ENCODE measurements around the gene VPS8. TPM values are rescaled to one million over a fixed set of nuclear protein-coding genes. Genes with fewer than 3 reads are reported as not detected.

The VPS8 gene
- polyA plus RNA-seq, 2 of the 4 experiments (the other 2 are of a cell fraction): 10.3 to 30.1 TPM

GRCh38 chr3:185021256-185021655 is 209.3 kb downstream of the VPS8 start:
- FAIRE-seq (no peak), DNase-seq (ENCODE audit: low read depth in 1 of 2, low spot score in 1 of 2) (no peak), ATAC-seq (no peak)
- no peak for TF ChIP-seq RFX5 (IDR thresholded peaks at IDR 0.05)
- no peak for TF ChIP-seq MYC (IDR thresholded peaks at IDR 0.05; ENCODE audit: borderline replicate concordance, low read length)
- no peak for TF ChIP-seq RCOR1 (IDR thresholded peaks at IDR 0.05; ENCODE audit: low read depth, low read length)
- no peak for TF ChIP-seq NFE2L2 (conservative IDR thresholded peaks at IDR 0.05; ENCODE audit: low read length)
- no peak for TF ChIP-seq RARB (CRISPR knock-in tag; IDR thresholded peaks at IDR 0.05)
- no peak for TF ChIP-seq BHLHE40 (IDR thresholded peaks at IDR 0.05; ENCODE audit: low read depth, low read length)
- no peak for TF ChIP-seq KDM5A (IDR thresholded peaks at IDR 0.05)
- no peak for TF ChIP-seq MAZ (IDR thresholded peaks at IDR 0.05; ENCODE audit: borderline replicate concordance, low read depth, low read length)
- TF ChIP-seq POLR2A (IDR thresholded peaks at IDR 0.05; ENCODE audit: low read length): no peak
- TF ChIP-seq, protein P1, sequence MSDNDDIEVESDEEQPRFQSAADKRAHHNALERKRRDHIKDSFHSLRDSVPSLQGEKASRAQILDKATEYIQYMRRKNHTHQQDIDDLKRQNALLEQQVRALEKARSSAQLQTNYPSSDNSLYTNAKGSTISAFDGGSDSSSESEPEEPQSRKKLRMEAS (IDR thresholded peaks at IDR 0.05): no peak
- Histone ChIP-seq H3K4me3 (no peak overlapping the region), H3K27ac (no peak overlapping the region), H3K4me2 (no peak overlapping the region), H3K4me1 (no peaks in the 10 kb centered on the region), H3K9me3 (no peaks in the 10 kb centered on the region)
- CTCF ChIA-PET: interaction anchor here (1.1 kb wide), 1 partner anchor 639 kb away, joined by 3 read pairs; no protein-coding TSS in a partner anchor
- 81% methylated on average over 1 of the region's 1 CpG for WGBS (ENCODE audit: missing lambda C conversion rate)
- POLR2A ChIA-PET: no interaction called here

- Histone ChIP-seq H3K9me3 (no peaks in the 10 kb centered on the region), H3K27ac (no peak overlapping the region), H3K4me2 (no peak overlapping the region), H3K4me3 (no peak overlapping the region), H3K4me1 (no peaks in the 10 kb centered on the region)
- 75% methylated on average over 3 of the region's 3 CpGs for WGBS (ENCODE audit: missing lambda C conversion rate)
- CTCF ChIA-PET: no interaction called here
- FAIRE-seq (no peak), ATAC-seq (no peak), DNase-seq (ENCODE audit: low read depth in 1 of 2, low spot score in 1 of 2) (no peak)
- TF ChIP-seq POLR2A (IDR thresholded peaks at IDR 0.05; ENCODE audit: low read length) (no peak), HES2 (IDR thresholded peaks at IDR 0.05) (no peak), CBX8 (IDR thresholded peaks at IDR 0.05) (no peak), PHF8 (IDR thresholded peaks at IDR 0.05; ENCODE audit: borderline replicate concordance, low read depth) (no peak), FOSB (CRISPR knock-in tag; IDR thresholded peaks at IDR 0.05) (no peak), ZNF302 (CRISPR knock-in tag; IDR thresholded peaks at IDR 0.05) (no peak), RNF2 (IDR thresholded peaks at IDR 0.05; ENCODE audit: borderline replicate concordance, low read depth) (no peak), ZC3H11A (IDR thresholded peaks at IDR 0.05) (no peak), KDM1A (IDR thresholded peaks at IDR 0.05; ENCODE audit: low read depth) (no peak)
- POLR2A ChIA-PET: no interaction called here
Measured at GRCh38 chr3:185024406-185024805, 212.4 kb downstream of the VPS8 start.

DNA sequence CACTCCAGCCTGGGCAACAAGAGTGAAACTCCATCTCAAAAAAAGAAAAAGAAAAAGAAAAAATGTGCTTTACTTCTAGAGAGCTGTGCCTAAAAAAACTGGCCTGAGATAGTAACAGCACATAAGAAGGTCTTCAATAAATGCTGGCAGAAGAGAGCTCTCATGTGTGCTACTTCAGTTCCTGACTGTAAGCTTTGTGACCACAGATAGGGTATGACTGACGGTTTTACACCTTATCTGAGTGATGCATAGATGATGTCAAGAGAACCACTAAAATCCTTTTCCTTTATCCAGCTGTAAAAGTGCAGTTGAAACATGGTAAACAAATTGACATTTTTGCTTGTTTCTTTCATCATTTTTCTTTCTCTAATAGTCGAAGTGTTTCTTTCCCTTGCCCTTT is 213.0 kb downstream of the VPS8 start:
- no peaks in the 10 kb centered on the region for H3K9me3 ChIP-seq
- FAIRE-seq (no peak), DNase-seq (ENCODE audit: low read depth in 1 of 2, low spot score in 1 of 2) (no peak), ATAC-seq (no peak)
- ChIA-PET CTCF (no interaction called here), POLR2A (no interaction called here)
- no peak overlapping the region for H3K27ac ChIP-seq
- WGBS (ENCODE audit: missing lambda C conversion rate): 68% methylated on average over 2 of the region's 2 CpGs
- H3K4me3 ChIP-seq: no peak overlapping the region
- no peak for TF ChIP-seq HOXA7 (CRISPR knock-in tag; IDR thresholded peaks at IDR 0.05)
- TF ChIP-seq, protein P2, sequence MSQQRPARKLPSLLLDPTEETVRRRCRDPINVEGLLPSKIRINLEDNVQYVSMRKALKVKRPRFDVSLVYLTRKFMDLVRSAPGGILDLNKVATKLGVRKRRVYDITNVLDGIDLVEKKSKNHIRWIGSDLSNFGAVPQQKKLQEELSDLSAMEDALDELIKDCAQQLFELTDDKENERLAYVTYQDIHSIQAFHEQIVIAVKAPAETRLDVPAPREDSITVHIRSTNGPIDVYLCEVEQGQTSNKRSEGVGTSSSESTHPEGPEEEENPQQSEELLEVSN (IDR thresholded peaks at IDR 0.05; ENCODE audit: borderline replicate concordance, low read depth): no peak
- TF ChIP-seq GATA3 (IDR thresholded peaks at IDR 0.05; ENCODE audit: borderline replicate concordance): no peak
- TF ChIP-seq HOXB5 (CRISPR knock-in tag; IDR thresholded peaks at IDR 0.05): no peak
- TF ChIP-seq FOSL2 (IDR thresholded peaks at IDR 0.05): no peak
- TF ChIP-seq FOSL2 (CRISPR knock-in tag; IDR thresholded peaks at IDR 0.05): no peak
- no peak for TF ChIP-seq POLR2AphosphoS2 (conservative IDR thresholded peaks at IDR 0.05; ENCODE audit: low read length)
- TF ChIP-seq ZC3H11A (IDR thresholded peaks at IDR 0.05): no peak
- no peak for TF ChIP-seq CBX2 (IDR thresholded peaks at IDR 0.05; ENCODE audit: borderline replicate concordance, low read depth)
- TF ChIP-seq, protein P3, sequence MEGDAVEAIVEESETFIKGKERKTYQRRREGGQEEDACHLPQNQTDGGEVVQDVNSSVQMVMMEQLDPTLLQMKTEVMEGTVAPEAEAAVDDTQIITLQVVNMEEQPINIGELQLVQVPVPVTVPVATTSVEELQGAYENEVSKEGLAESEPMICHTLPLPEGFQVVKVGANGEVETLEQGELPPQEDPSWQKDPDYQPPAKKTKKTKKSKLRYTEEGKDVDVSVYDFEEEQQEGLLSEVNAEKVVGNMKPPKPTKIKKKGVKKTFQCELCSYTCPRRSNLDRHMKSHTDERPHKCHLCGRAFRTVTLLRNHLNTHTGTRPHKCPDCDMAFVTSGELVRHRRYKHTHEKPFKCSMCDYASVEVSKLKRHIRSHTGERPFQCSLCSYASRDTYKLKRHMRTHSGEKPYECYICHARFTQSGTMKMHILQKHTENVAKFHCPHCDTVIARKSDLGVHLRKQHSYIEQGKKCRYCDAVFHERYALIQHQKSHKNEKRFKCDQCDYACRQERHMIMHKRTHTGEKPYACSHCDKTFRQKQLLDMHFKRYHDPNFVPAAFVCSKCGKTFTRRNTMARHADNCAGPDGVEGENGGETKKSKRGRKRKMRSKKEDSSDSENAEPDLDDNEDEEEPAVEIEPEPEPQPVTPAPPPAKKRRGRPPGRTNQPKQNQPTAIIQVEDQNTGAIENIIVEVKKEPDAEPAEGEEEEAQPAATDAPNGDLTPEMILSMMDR (IDR thresholded peaks at IDR 0.05): no peak
- no peaks in the 10 kb centered on the region for H3K4me1 ChIP-seq
- H3K4me2 ChIP-seq: no peak overlapping the region

Measured in A549 (cell line).